DMS79 (cell line): ENCODE results near the gene RAB11A.
"Not testable (repeated sequence)": the region's sequence is repeated elsewhere in the genome, so short reads cannot be mapped to it uniquely, and the experiment has no call there.

ENCODE experiments used
- DNase-seq: peaks from one replicate; lab custom pipeline; 2025; lab: John Stamatoyannopoulos, UW

RAB11A gene

GRCh38 chr15:65845826-65846519 lies 23.3 kb upstream of the RAB11A start:
- DNase-seq: no peak

GRCh38 chr15:65847989-65848388 lies 21.3 kb upstream of the RAB11A start:
- no peak for DNase-seq

- no peak for DNase-seq
Measured at GRCh38 chr15:65851981-65852380, 17.3 kb upstream of the RAB11A start.

DNA sequence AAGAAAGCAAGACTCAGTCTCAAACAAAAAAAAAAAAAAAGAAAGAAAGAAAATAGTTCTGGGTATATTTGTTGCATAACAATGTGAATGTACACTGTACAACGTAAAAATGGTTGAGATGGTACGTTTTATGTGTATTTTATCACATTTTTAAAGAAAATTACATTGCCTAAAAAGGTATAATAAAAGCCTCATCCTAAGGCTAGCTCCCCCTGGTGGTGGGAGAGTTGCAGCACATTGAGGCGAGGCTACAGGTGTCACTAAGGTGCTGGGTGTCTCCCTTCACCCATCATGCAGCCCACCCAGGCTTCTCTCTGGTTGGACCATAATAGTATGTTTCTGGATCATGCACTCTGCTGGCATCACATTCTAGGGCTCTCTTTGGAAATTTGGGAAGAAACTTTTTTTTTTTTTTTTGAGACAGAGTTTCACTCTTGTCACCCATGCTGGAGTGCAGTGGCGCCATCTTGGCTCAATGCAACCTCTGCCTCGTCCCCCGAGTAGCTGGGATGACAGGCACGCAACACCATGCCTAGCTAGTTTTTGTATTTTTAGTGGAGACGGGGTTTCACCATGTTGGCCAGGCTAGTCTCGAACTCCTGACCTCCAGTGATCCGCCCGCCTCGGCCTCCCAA lies 12.4 kb upstream of the RAB11A start:
- no peak for DNase-seq

DNA sequence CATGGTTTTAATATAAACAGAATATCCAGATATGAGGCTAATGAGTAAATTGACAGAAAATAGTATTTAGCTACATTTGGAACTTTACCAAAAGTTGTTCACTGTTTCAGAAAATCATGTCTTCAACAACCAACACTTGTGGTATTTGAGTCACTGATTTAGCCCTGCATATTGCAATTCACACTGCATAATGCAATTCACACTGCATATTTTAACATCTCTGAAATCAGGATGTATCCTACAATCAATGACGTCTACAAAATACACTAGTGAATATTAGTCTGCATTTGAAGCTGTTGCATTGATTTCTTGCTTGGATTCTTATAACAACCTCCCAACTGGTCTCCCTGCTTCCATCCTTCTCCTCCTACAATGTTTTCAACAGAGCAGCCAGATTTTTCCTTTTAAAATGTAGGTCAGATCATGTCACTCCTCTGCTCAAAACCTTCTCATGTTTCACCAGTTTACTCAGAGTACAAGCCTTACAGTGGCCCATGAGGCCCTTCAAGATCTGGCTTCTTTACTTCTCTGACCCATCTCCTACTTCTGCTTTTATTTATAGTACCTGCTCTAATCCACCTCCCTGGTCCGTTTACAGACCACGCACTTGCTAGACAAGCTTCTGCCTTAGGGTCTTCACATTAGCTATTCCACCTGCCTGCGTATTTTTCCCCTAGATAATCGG lies 11.4 kb upstream of the RAB11A start:
- no peak for DNase-seq

GRCh38 chr15:65862682-65863081 lies 6.6 kb upstream of the RAB11A start:
- no peak for DNase-seq

DNA sequence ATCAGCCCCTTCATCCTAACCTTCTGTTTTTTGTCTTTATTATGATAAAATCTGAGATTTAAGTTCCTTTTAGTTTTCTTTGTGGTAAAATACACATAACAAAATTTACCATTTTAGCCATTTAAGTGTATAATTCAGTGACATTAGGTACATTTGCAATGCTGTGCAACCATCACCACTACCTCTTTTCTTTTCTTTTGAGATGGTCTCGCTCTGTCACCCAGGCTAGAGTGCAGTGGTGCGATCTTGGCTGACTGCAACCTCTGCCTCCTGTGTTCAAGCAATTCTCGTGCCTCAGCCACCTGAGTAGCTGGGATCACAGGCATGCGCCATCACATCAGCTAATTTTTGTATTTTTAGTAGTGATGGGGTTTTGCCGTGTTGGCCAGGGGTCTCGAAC lies 6.2 kb upstream of the RAB11A start:
- no peak for DNase-seq

DNA sequence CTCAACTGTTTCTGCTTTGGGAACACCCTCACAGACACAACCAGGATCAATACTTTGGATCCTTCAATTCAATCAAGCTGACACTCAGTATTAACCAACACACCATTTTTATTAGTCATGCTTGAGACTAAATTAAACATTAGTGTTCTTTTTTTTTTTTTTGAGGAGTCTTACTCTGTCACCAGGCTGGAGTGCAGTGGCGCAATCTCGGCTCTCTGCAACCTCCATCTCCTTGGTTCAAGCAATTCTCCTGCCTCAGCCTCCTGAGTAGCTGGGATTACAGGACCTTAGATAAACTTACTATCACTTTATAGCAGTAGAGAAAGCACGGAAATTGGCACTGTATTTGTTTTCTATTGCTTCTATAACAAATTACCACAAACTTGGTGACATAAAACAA lies 2.0 kb upstream of the RAB11A start:
- no peak for DNase-seq

DNA sequence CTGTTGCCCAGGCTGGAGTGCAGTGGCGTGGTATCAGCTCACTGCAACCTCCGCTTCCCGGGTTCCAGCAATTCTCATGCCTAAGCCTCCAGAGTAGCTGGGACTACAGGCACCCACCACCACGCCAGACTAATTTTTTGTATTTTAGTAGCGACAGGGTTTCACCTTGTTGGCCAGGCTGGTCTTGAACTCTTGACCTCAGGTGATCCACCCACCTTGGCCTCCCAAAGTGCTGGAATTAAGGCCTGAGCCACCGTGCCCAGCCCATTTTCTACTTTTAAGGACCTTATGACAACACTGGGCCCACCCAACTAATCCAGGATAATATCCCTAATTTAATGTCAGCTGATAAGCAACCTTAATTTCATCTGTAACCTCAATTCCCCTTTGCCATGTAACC lies 1.4 kb upstream of the RAB11A start:
- DNase-seq: not testable (repeated sequence)

GRCh38 chr15:65868546-65869125 lies 655 bp upstream of the RAB11A start:
- no peak for DNase-seq

GRCh38 chr15:65869954-65870871 lies 922 bp downstream of the RAB11A start:
- peak; percentile 6 for DNase-seq

- DNase-seq: peak; percentile 4
Measured at GRCh38 chr15:65870889-65871533, 1.7 kb downstream of the RAB11A start.

GRCh38 chr15:65871886-65872285 lies 2.6 kb downstream of the RAB11A start:
- DNase-seq: not testable (repeated sequence)

GRCh38 chr15:65872596-65872995 lies 3.3 kb downstream of the RAB11A start:
- DNase-seq: not testable (repeated sequence)

DNA sequence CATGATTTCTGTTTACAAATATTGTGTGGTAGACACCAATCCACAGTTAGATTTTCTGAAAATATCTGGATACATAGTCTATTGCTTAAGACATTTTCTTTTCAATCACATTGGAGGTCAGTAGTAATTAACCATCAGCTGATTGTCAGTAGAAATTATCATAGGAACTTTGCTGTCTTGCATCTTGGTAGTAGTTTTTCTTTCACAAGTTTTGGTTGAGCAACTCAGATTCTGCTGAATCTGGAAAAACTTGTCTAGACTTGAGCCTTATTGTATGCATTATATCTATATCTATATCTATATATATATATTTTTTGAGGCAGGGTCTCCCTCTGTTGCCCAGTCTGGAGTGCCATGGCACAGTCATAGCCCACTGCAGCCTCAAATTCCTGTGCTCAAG lies 4.0 kb downstream of the RAB11A start:
- DNase-seq: no peak

DNA sequence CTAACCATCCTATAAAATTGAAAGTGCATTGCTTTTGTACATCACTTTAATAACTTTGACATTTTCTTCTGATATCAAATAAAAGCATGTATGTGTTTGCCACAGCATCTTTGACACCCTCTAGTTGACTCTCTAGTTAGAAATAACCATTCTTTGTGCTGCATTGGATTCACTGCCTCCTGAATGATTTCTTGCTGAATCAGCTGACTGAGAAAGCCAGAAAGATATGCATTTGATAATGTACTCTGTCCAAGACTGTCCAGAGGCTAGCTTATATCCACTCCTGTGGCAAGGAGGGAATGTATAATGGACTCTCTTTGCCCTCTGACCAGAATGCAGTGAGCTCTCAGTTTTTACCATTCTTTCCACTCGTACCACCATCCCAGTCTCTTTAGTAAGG lies 6.2 kb downstream of the RAB11A start:
- no peak for DNase-seq

GRCh38 chr15:65877749-65878148 lies 8.5 kb downstream of the RAB11A start:
- DNase-seq: no peak

- DNase-seq: no peak
Measured at GRCh38 chr15:65881766-65882434, 12.6 kb downstream of the RAB11A start.

DNA sequence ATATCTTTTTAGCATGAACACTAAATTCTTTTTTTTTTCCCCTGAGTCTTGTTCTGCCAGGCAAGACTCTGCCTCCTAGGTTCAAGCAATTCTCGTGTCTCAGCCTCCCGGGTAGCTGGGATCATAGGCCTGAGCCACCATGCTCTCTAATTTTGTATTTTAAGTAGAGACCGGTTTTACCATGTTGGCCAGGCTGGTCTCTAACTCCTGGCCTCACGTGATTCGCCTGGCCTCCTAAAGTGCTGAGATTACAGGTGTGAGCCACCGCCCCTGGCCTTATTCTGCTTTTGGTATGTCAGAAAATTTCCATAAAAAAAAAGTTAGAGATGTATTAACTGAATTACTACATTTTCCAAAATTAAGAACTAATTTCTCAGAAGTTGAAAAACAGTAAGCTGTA lies 14.3 kb downstream of the RAB11A start:
- no peak for DNase-seq

DNA sequence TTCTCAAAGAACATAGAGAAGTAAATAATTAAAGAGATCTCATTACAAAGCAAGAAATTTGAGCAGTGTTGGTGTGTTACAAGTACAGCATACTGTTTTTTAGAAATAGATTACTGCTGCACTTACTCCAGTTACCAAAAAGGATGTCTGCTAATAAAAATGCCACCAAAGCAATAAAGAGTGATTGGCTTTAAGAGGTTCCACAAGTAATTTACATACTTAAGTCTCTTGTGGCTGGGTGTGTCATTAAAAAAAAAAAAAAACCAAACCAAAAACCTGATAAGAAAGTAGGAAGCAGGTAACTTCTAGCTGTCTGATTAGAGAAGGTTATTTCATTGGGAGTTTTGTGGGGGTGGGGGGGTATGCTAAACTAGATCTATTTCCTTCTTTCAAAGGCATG lies 15.2 kb downstream of the RAB11A start:
- no peak for DNase-seq
